Choroid plexus epithelial cell (primary cell): ENCODE results near the gene LTBP4.
A peak's percentile ranks its signal among the peaks of the same experiment; 100 is the strongest.

ENCODE experiments used
- DNase-seq: peaks from one replicate; pipeline ENCODE4 v3.0.0-alpha.2; 2010; ENCODE audit warnings: low read depth
- H3K4me3 ChIP-seq: 2 replicates; pipeline ENCODE4 v1.5.1; 2011; ENCODE audit warnings: low read depth, mild to moderate bottlenecking, control low read depth, low read length, moderate library complexity
- CTCF ChIP-seq: conservative IDR thresholded peaks from 2 replicates; pipeline ENCODE4 v1.5.1; 2011; ENCODE audit warnings: low read depth, mild to moderate bottlenecking, control low read depth, inconsistent platforms, low read length, moderate library complexity

The LTBP4 gene

GRCh38 chr19:40663695-40664692 lies 62.8 kb downstream of the LTBP4 start:
- DNase-seq, result no peak
- H3K4me3 ChIP-seq, result peak overlapping the region; percentile 66
- TF ChIP-seq CTCF, result no peak

- no peak for TF ChIP-seq CTCF
- H3K4me3 ChIP-seq, result no peak overlapping the region
- no peak for DNase-seq
Measured at GRCh38 chr19:40666803-40667438, 65.8 kb downstream of the LTBP4 start.

- no peak for TF ChIP-seq CTCF
- no peak for DNase-seq
- H3K4me3 ChIP-seq, result no peak overlapping the region
Measured at GRCh38 chr19:40667602-40668001, 66.4 kb downstream of the LTBP4 start.

GRCh38 chr19:40668991-40669614 lies 67.9 kb downstream of the LTBP4 start:
- no peak overlapping the region for H3K4me3 ChIP-seq
- TF ChIP-seq CTCF, result no peak
- DNase-seq, result no peak

- no peak for TF ChIP-seq CTCF
- DNase-seq, result no peak
- no peak overlapping the region for H3K4me3 ChIP-seq
Measured at GRCh38 chr19:40671404-40671803, 70.2 kb downstream of the LTBP4 start.

GRCh38 chr19:40672038-40672437 lies 70.9 kb downstream of the LTBP4 start:
- TF ChIP-seq CTCF, result no peak
- H3K4me3 ChIP-seq, result no peak overlapping the region
- no peak for DNase-seq
